HEK293 (cell line): Measurements from ENCODE around the gene CABP4.

Experiments
- HIC1 ChIP-seq: fragments of 450-650 bp; formaldehyde crosslinking; IDR thresholded peaks from 2 replicates; pipeline ENCODE4 v1.5.1; 2016; ENCODE audit warnings: missing biosample characterization, missing genetic modification characterization
- KLF10 ChIP-seq: fragments of 450-650 bp; IDR thresholded peaks from 2 replicates; pipeline ENCODE4 v1.5.1; 2018; ENCODE audit warnings: missing biosample characterization, mild to moderate bottlenecking, missing genetic modification characterization
- MZF1 ChIP-seq: fragments of 450-650 bp; formaldehyde crosslinking; IDR thresholded peaks from 2 replicates; pipeline ENCODE4 v1.5.1; 2017; ENCODE audit warnings: missing biosample characterization, missing genetic modification characterization, borderline replicate concordance
- SALL2 ChIP-seq: fragments of 450-650 bp; formaldehyde crosslinking; IDR thresholded peaks from 2 replicates; pipeline ENCODE4 v1.5.0; 2017; ENCODE audit warnings: missing biosample characterization, mild to moderate bottlenecking, missing genetic modification characterization, borderline replicate concordance
- SETDB1 ChIP-seq: IDR thresholded peaks from one replicate; pipeline ENCODE4 v1.6.1; 2017; ENCODE audit warnings: mild to moderate bottlenecking, low read length, moderate library complexity, mixed read lengths; ENCODE audit not compliant: insufficient read length
- SP2 ChIP-seq: fragments of 450-650 bp; formaldehyde crosslinking; IDR thresholded peaks from 2 replicates; pipeline ENCODE4 v1.5.1; 2016; ENCODE audit warnings: missing biosample characterization, missing genetic modification characterization
- SP3 ChIP-seq: fragments of 450-650 bp; formaldehyde crosslinking; IDR thresholded peaks from 2 replicates; pipeline ENCODE4 v1.5.1; 2016; ENCODE audit warnings: missing biosample characterization, missing genetic modification characterization
- ZBTB21 ChIP-seq: fragments of 450-650 bp; formaldehyde crosslinking; IDR thresholded peaks from 2 replicates; pipeline ENCODE4 v1.5.1; 2017; ENCODE audit warnings: missing biosample characterization, missing genetic modification characterization
- ZEB2 ChIP-seq: fragments of 450-650 bp; formaldehyde crosslinking; IDR thresholded peaks from 2 replicates; pipeline ENCODE4 v1.5.1; 2016; ENCODE audit warnings: missing biosample characterization, missing genetic modification characterization
- ZNF132 ChIP-seq: fragments of 450-650 bp; formaldehyde crosslinking; IDR thresholded peaks from 2 replicates; pipeline ENCODE4 v1.5.1; 2017; ENCODE audit warnings: missing biosample characterization, missing genetic modification characterization, borderline replicate concordance
- ZNF184 ChIP-seq: fragments of 450-650 bp; IDR thresholded peaks from 2 replicates; pipeline ENCODE4 v1.5.1; 2018; ENCODE audit warnings: missing biosample characterization, mild to moderate bottlenecking, missing genetic modification characterization
- ZNF214 ChIP-seq: fragments of 450-650 bp; formaldehyde crosslinking; IDR thresholded peaks from 2 replicates; pipeline ENCODE4 v1.5.1; 2017; ENCODE audit warnings: missing biosample characterization, mild to moderate bottlenecking, missing genetic modification characterization, borderline replicate concordance
- ZNF23 ChIP-seq: fragments of 450-650 bp; formaldehyde crosslinking; IDR thresholded peaks from 2 replicates; pipeline ENCODE4 v1.5.1; 2016; ENCODE audit warnings: missing biosample characterization, missing genetic modification characterization, borderline replicate concordance
- ZNF391 ChIP-seq: fragments of 450-650 bp; formaldehyde crosslinking; IDR thresholded peaks from 2 replicates; pipeline ENCODE4 v1.5.1; 2016; ENCODE audit warnings: low read depth, missing biosample characterization, missing genetic modification characterization, borderline replicate concordance
- ZNF501 ChIP-seq: fragments of 450-650 bp; formaldehyde crosslinking; IDR thresholded peaks from 2 replicates; pipeline ENCODE4 v1.5.1; 2016; ENCODE audit warnings: missing biosample characterization, missing genetic modification characterization
- ZNF510 ChIP-seq: fragments of 450-650 bp; formaldehyde crosslinking; IDR thresholded peaks from 2 replicates; pipeline ENCODE4 v1.5.1; 2018; ENCODE audit warnings: mild to moderate bottlenecking, missing genetic modification characterization, missing biosample characterization; ENCODE audit not compliant: insufficient replicate concordance
- ZNF521 ChIP-seq: fragments of 450-650 bp; formaldehyde crosslinking; IDR thresholded peaks from 2 replicates; pipeline ENCODE4 v1.5.1; 2017; ENCODE audit warnings: missing biosample characterization, mild to moderate bottlenecking, missing genetic modification characterization
- ZNF558 ChIP-seq: fragments of 450-650 bp; formaldehyde crosslinking; IDR thresholded peaks from 2 replicates; pipeline ENCODE4 v1.5.1; 2016; ENCODE audit warnings: missing biosample characterization, missing genetic modification characterization
- ZNF585B ChIP-seq: fragments of 450-650 bp; formaldehyde crosslinking; IDR thresholded peaks from 2 replicates; pipeline ENCODE4 v1.5.1; 2016; ENCODE audit warnings: missing biosample characterization, missing genetic modification characterization
- ZNF658 ChIP-seq: fragments of 450-650 bp; formaldehyde crosslinking; IDR thresholded peaks from 2 replicates; pipeline ENCODE4; 2016; ENCODE audit warnings: missing biosample characterization, missing genetic modification characterization
- ZNF776 ChIP-seq: fragments of 450-650 bp; formaldehyde crosslinking; IDR thresholded peaks from 2 replicates; pipeline ENCODE4 v1.5.0; 2017; ENCODE audit warnings: missing biosample characterization, missing genetic modification characterization, borderline replicate concordance
- ZNF792 ChIP-seq: fragments of 450-650 bp; formaldehyde crosslinking; IDR thresholded peaks from 2 replicates; pipeline ENCODE4 v1.5.1; 2016; ENCODE audit warnings: missing biosample characterization, missing genetic modification characterization
- TF ChIP-seq, protein P1 (sequence below): fragments of 450-650 bp; formaldehyde crosslinking; IDR thresholded peaks from 2 replicates; pipeline ENCODE4 v1.5.1; 2017; ENCODE audit warnings: missing biosample characterization, missing genetic modification characterization
- TF ChIP-seq, protein P2 (sequence below): fragments of 450-650 bp; formaldehyde crosslinking; IDR thresholded peaks from 2 replicates; pipeline ENCODE4 v1.5.1; 2016; ENCODE audit warnings: missing biosample characterization, missing genetic modification characterization, borderline replicate concordance
- TF ChIP-seq, protein P3 (sequence below): fragments of 450-650 bp; formaldehyde crosslinking; IDR thresholded peaks from 2 replicates; pipeline ENCODE4 v1.5.1; 2016; ENCODE audit warnings: missing biosample characterization, missing genetic modification characterization
- TF ChIP-seq, protein P4 (sequence below): fragments of 450-650 bp; formaldehyde crosslinking; IDR thresholded peaks from 2 replicates; pipeline ENCODE4 v1.5.1; 2016; ENCODE audit warnings: missing biosample characterization, missing genetic modification characterization
- TF ChIP-seq, protein P5 (sequence below): fragments of 450-650 bp; formaldehyde crosslinking; IDR thresholded peaks from 2 replicates; pipeline ENCODE4 v1.5.1; 2016; ENCODE audit warnings: missing biosample characterization, missing genetic modification characterization

CABP4 gene

GRCh38 chr11:67464411-67465188, 9.4 kb downstream of the CABP4 start (continued):
- TF ChIP-seq, protein P1, sequence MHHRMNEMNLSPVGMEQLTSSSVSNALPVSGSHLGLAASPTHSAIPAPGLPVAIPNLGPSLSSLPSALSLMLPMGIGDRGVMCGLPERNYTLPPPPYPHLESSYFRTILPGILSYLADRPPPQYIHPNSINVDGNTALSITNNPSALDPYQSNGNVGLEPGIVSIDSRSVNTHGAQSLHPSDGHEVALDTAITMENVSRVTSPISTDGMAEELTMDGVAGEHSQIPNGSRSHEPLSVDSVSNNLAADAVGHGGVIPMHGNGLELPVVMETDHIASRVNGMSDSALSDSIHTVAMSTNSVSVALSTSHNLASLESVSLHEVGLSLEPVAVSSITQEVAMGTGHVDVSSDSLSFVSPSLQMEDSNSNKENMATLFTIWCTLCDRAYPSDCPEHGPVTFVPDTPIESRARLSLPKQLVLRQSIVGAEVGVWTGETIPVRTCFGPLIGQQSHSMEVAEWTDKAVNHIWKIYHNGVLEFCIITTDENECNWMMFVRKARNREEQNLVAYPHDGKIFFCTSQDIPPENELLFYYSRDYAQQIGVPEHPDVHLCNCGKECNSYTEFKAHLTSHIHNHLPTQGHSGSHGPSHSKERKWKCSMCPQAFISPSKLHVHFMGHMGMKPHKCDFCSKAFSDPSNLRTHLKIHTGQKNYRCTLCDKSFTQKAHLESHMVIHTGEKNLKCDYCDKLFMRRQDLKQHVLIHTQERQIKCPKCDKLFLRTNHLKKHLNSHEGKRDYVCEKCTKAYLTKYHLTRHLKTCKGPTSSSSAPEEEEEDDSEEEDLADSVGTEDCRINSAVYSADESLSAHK (tag by site-specific recombination) = no peak
- TF ChIP-seq ZNF184 (tag by site-specific recombination) (no peak), ZBTB21 (no peak), MZF1 (tag by site-specific recombination) (no peak), ZNF658 (tag by site-specific recombination) (no peak), ZNF585B (no peak), ZNF792 (tag by site-specific recombination) (no peak), ZNF558 (tag by site-specific recombination) (no peak), HIC1 (0 out of 2 replicates have a peak, but pooled peaks have one; percentile 70), ZEB2 (tag by site-specific recombination) (peak; percentile 59), ZNF23 (tag by site-specific recombination) (no peak), KLF10 (tag by site-specific recombination) (no peak), SETDB1 (no peak), ZNF521 (no peak), ZNF214 (tag by site-specific recombination) (no peak), SALL2 (no peak), ZNF776 (tag by site-specific recombination) (no peak), SP2 (tag by site-specific recombination) (peak; percentile 81), SP3 (peak; percentile 71), ZNF510 (no peak), ZNF132 (tag by site-specific recombination) (no peak), ZNF501 (tag by site-specific recombination) (no peak), ZNF391 (tag by site-specific recombination) (no peak)
- TF ChIP-seq, protein P2, sequence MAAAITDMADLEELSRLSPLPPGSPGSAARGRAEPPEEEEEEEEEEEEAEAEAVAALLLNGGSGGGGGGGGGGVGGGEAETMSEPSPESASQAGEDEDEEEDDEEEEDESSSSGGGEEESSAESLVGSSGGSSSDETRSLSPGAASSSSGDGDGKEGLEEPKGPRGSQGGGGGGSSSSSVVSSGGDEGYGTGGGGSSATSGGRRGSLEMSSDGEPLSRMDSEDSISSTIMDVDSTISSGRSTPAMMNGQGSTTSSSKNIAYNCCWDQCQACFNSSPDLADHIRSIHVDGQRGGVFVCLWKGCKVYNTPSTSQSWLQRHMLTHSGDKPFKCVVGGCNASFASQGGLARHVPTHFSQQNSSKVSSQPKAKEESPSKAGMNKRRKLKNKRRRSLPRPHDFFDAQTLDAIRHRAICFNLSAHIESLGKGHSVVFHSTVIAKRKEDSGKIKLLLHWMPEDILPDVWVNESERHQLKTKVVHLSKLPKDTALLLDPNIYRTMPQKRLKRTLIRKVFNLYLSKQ (tag by site-specific recombination) = no peak
- TF ChIP-seq, protein P3, sequence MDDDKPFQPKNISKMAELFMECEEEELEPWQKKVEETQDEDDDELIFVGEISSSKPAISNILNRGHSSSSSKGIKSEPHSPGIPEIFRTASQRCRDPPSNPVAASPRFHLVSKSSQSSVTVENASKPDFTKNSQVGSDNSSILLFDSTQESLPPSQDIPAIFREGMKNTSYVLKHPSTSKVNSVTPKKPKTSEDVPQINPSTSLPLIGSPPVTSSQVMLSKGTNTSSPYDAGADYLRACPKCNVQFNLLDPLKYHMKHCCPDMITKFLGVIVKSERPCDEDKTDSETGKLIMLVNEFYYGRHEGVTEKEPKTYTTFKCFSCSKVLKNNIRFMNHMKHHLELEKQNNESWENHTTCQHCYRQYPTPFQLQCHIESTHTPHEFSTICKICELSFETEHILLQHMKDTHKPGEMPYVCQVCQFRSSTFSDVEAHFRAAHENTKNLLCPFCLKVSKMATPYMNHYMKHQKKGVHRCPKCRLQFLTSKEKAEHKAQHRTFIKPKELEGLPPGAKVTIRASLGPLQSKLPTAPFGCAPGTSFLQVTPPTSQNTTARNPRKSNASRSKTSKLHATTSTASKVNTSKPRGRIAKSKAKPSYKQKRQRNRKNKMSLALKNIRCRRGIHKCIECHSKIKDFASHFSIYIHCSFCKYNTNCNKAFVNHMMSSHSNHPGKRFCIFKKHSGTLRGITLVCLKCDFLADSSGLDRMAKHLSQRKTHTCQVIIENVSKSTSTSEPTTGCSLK (tag by site-specific recombination) = no peak
- TF ChIP-seq, protein P4, sequence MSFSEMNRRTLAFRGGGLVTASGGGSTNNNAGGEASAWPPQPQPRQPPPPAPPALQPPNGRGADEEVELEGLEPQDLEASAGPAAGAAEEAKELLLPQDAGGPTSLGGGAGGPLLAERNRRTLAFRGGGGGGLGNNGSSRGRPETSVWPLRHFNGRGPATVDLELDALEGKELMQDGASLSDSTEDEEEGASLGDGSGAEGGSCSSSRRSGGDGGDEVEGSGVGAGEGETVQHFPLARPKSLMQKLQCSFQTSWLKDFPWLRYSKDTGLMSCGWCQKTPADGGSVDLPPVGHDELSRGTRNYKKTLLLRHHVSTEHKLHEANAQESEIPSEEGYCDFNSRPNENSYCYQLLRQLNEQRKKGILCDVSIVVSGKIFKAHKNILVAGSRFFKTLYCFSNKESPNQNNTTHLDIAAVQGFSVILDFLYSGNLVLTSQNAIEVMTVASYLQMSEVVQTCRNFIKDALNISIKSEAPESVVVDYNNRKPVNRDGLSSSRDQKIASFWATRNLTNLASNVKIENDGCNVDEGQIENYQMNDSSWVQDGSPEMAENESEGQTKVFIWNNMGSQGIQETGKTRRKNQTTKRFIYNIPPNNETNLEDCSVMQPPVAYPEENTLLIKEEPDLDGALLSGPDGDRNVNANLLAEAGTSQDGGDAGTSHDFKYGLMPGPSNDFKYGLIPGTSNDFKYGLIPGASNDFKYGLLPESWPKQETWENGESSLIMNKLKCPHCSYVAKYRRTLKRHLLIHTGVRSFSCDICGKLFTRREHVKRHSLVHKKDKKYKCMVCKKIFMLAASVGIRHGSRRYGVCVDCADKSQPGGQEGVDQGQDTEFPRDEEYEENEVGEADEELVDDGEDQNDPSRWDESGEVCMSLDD (tag by site-specific recombination) = no peak
- TF ChIP-seq, protein P5, sequence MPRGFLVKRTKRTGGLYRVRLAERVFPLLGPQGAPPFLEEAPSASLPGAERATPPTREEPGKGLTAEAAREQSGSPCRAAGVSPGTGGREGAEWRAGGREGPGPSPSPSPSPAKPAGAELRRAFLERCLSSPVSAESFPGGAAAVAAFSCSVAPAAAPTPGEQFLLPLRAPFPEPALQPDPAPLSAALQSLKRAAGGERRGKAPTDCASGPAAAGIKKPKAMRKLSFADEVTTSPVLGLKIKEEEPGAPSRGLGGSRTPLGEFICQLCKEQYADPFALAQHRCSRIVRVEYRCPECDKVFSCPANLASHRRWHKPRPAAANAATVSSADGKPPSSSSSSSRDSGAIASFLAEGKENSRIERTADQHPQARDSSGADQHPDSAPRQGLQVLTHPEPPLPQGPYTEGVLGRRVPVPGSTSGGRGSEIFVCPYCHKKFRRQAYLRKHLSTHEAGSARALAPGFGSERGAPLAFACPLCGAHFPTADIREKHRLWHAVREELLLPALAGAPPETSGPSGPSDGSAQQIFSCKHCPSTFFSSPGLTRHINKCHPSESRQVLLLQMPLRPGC (tag by site-specific recombination) = no peak
